Astrocyte (in vitro differentiated cells and primary cell): ENCODE measurements around the gene ZNF804B.

Experiments used
- CTCF ChIP-seq: IDR thresholded peaks from 2 replicates; pipeline ENCODE4 v1.5.1; 2011; ENCODE audit warnings: low read depth, mild to moderate bottlenecking, inconsistent platforms, low read length, moderate library complexity; ENCODE audit not compliant: insufficient read depth
- EZH2 ChIP-seq: IDR thresholded peaks from 2 replicates; pipeline ENCODE4 v1.6.1; 2012; ENCODE audit warnings: mild to moderate bottlenecking, low read length, inconsistent platforms; ENCODE audit not compliant: insufficient read depth

- TF ChIP-seq CTCF, result no peak
- TF ChIP-seq EZH2, result no peak
Measured at GRCh38 chr7:88967432-88967831, 207.9 kb downstream of the ZNF804B start.
